IMR-90 (cell line): ENCODE results near the gene WASF3. TPM values are rescaled to one million over a fixed set of nuclear protein-coding genes. Genes with fewer than 3 reads are reported as not detected.

ENCODE experiments used
- ATAC-seq: fragments of 200-7000 bp; cut with Tn5 transposase; 2 replicates; pipeline ENCODE4 v1.9.1; 2020; ENCODE audit warnings: low read depth, mild to moderate bottlenecking, moderate library complexity
- BruUV-seq: library from RNA; stranded (reverse); fragments of 400-500 nt; replicated peaks from 2 replicates; lab custom pipeline; 2021; lab: Mats Ljungman, UMichigan
- CTCF ChIA-PET: fragments of 300-600 bp; formaldehyde crosslinking; extraction: SDS; loops from one replicate; lab custom pipeline; 2021; ENCODE audit warnings: antibody characterized with exemption; lab: Yijun Ruan, JAX
- POLR2A ChIA-PET: fragments of 300-600 bp; sonication (Branson Sonifier 250); formaldehyde crosslinking; loops from one replicate; lab custom pipeline; 2022; ENCODE audit warnings: antibody characterized with exemption; ENCODE audit not compliant: unreplicated experiment; lab: Charles Lee
- DNase-seq: peaks from one replicate; pipeline ENCODE4 v3.0.0; 2013
- H2AFZ ChIP-seq: replicated peaks from 2 replicates; pipeline ENCODE3; 2013; ENCODE audit warnings: low read length, mild to moderate bottlenecking; ENCODE audit not compliant: poor library complexity
- H2AK5ac ChIP-seq: 2 replicates; pipeline ENCODE4 v1.6.1; 2013; ENCODE audit warnings: low read depth, low read length, inconsistent platforms
- H2AK9ac ChIP-seq: replicated peaks from 2 replicates; pipeline ENCODE3; 2013; ENCODE audit warnings: mild to moderate bottlenecking, low read depth, low read length, moderate library complexity; ENCODE audit not compliant: poor library complexity
- H2BK120ac ChIP-seq: 2 replicates; pipeline ENCODE4 v1.6.1; 2013; ENCODE audit warnings: low read depth, low read length, inconsistent platforms
- H2BK15ac ChIP-seq: 3 replicates; pipeline ENCODE4 v1.6.1; 2013; ENCODE audit warnings: low read depth, low read length, inconsistent platforms
- H2BK20ac ChIP-seq: 2 replicates; pipeline ENCODE4 v1.6.1; 2013; ENCODE audit warnings: low read depth, mild to moderate bottlenecking, inconsistent platforms, low read length, moderate library complexity
- H2BK5ac ChIP-seq: 2 replicates; pipeline ENCODE4 v1.6.1; 2013; ENCODE audit warnings: mild to moderate bottlenecking, low read depth, low read length, inconsistent platforms; ENCODE audit not compliant: poor library complexity, severe bottlenecking
- H3K14ac ChIP-seq: replicated peaks from 2 replicates; pipeline ENCODE4 v1.6.1; 2013; ENCODE audit warnings: low read depth, low read length, inconsistent platforms
- H3K18ac ChIP-seq: 2 replicates; pipeline ENCODE4 v1.6.1; 2013; ENCODE audit warnings: low read depth, low read length, control low read depth
- H3K23ac ChIP-seq: 2 replicates; pipeline ENCODE4 v1.6.1; 2013; ENCODE audit warnings: low read depth, low read length, inconsistent platforms
- H3K27ac ChIP-seq: 2 replicates; pipeline ENCODE4 v1.5.1; 2013; ENCODE audit warnings: mild to moderate bottlenecking, control low read depth, low read length; ENCODE audit not compliant: insufficient read depth
- H3K27me3 ChIP-seq: 2 replicates; pipeline ENCODE4 v1.6.1; 2013; ENCODE audit warnings: low read length; ENCODE audit not compliant: control insufficient read depth, insufficient read depth
- H3K36me3 ChIP-seq: 2 replicates; pipeline ENCODE4 v1.6.1; 2013; ENCODE audit warnings: low read length, mixed read lengths; ENCODE audit not compliant: control insufficient read depth, insufficient read depth
- H3K4ac ChIP-seq: 2 replicates; pipeline ENCODE4 v1.6.1; 2013; ENCODE audit warnings: low read depth, low read length, inconsistent platforms
- H3K4me1 ChIP-seq: 2 replicates; pipeline ENCODE4 v1.6.1; 2013; ENCODE audit warnings: low read length, mixed read lengths; ENCODE audit not compliant: control insufficient read depth, insufficient read depth
- H3K4me2 ChIP-seq: 2 replicates; pipeline ENCODE4 v1.6.1; 2013; ENCODE audit warnings: low read depth, mild to moderate bottlenecking, control low read depth, low read length, moderate library complexity
- H3K4me3 ChIP-seq: 2 replicates; pipeline ENCODE4 v1.5.1; 2013; ENCODE audit warnings: low read depth, mild to moderate bottlenecking, control low read depth, low read length, moderate library complexity; ENCODE audit not compliant: insufficient read depth
- H3K56ac ChIP-seq: 2 replicates; pipeline ENCODE4 v1.6.1; 2013; ENCODE audit warnings: low read length, inconsistent platforms; ENCODE audit not compliant: insufficient read depth; ENCODE audit errors: extremely low read depth
- H3K79me1 ChIP-seq, 2 experiments: 2 replicates each; pipeline ENCODE4 v1.6.1; 2013; ENCODE audit warnings: low read length in 2 of 2, inconsistent platforms in 1 of 2, low read depth in 1 of 2
- H3K9ac ChIP-seq: 2 replicates; pipeline ENCODE4 v1.6.1; 2013; ENCODE audit warnings: low read depth, low read length, control low read depth
- H3K9me1 ChIP-seq: 2 replicates; pipeline ENCODE4 v1.6.1; 2013; ENCODE audit warnings: low read length, inconsistent platforms; ENCODE audit not compliant: insufficient read depth
- H3K9me3 ChIP-seq: 2 replicates; pipeline ENCODE4 v1.6.1; 2013; ENCODE audit warnings: low read length; ENCODE audit not compliant: control insufficient read depth, insufficient read depth
- H4K20me1 ChIP-seq: 2 replicates; pipeline ENCODE4 v1.6.1; 2013; ENCODE audit warnings: low read length, inconsistent platforms; ENCODE audit not compliant: insufficient read depth
- H4K5ac ChIP-seq: 2 replicates; pipeline ENCODE4 v1.6.1; 2013; ENCODE audit warnings: mild to moderate bottlenecking, low read depth, low read length, control low read depth
- H4K8ac ChIP-seq, 2 experiments: 2 replicates each; pipeline ENCODE4 v1.6.1; 2013; ENCODE audit warnings: low read depth in 2 of 2, low read length in 2 of 2, control low read depth in 1 of 2, inconsistent platforms in 1 of 2
- H4K91ac ChIP-seq: 2 replicates; pipeline ENCODE4 v1.6.1; 2013; ENCODE audit warnings: low read depth, low read length, inconsistent platforms; ENCODE audit not compliant: insufficient read depth
- BHLHE40 ChIP-seq: fragments of 150-350 bp; IDR thresholded peaks from 2 replicates; pipeline ENCODE4 v1.6.1; 2016; ENCODE audit warnings: mild to moderate bottlenecking, low read depth, low read length
- CEBPB ChIP-seq: IDR thresholded peaks from 2 replicates; pipeline ENCODE4 v1.6.1; 2012; ENCODE audit warnings: low read depth, low read length, improper control_type of control experiment
- CHD1 ChIP-seq: IDR thresholded peaks from 2 replicates; pipeline ENCODE4 v1.6.1; 2012; ENCODE audit warnings: low read depth, low read length, improper control_type of control experiment
- CTCF ChIP-seq: conservative IDR thresholded peaks from 2 replicates; pipeline ENCODE4 v1.5.1; 2012; ENCODE audit warnings: mild to moderate bottlenecking, low read depth, low read length, improper control_type of control experiment
- ELK1 ChIP-seq: fragments of 150-350 bp; IDR thresholded peaks from 2 replicates; pipeline ENCODE4 v1.6.1; 2016; ENCODE audit warnings: low read depth, mild to moderate bottlenecking, low read length, moderate library complexity, borderline replicate concordance
- FOS ChIP-seq: fragments of 150-350 bp; IDR thresholded peaks from 2 replicates; pipeline ENCODE4 v1.6.1; 2016; ENCODE audit warnings: low read depth, low read length
- MAZ ChIP-seq: IDR thresholded peaks from 2 replicates; pipeline ENCODE4 v1.6.1; 2012; ENCODE audit warnings: low read depth, mild to moderate bottlenecking, low read length, improper control_type of control experiment, moderate library complexity, borderline replicate concordance
- MXI1 ChIP-seq: IDR thresholded peaks from 2 replicates; pipeline ENCODE4 v1.6.1; 2012; ENCODE audit warnings: low read depth, mild to moderate bottlenecking, low read length, moderate library complexity, borderline replicate concordance
- POLR2A ChIP-seq: IDR thresholded peaks from 2 replicates; pipeline ENCODE4 v1.6.1; 2012; ENCODE audit warnings: mild to moderate bottlenecking, low read depth, low read length
- RAD21 ChIP-seq: IDR thresholded peaks from 2 replicates; pipeline ENCODE4 v1.6.1; 2012; ENCODE audit warnings: low read length, improper control_type of control experiment
- RCOR1 ChIP-seq: IDR thresholded peaks from 2 replicates; pipeline ENCODE4 v1.6.1; 2012; ENCODE audit warnings: mild to moderate bottlenecking, low read length, improper control_type of control experiment; ENCODE audit not compliant: insufficient replicate concordance
- RFX5 ChIP-seq: IDR thresholded peaks from 2 replicates; pipeline ENCODE4 v1.8.0; 2012; ENCODE audit warnings: low read depth, mild to moderate bottlenecking, low read length, moderate library complexity
- SMC3 ChIP-seq: fragments of 150-350 bp; IDR thresholded peaks from 2 replicates; pipeline ENCODE4 v1.6.1; 2016; ENCODE audit warnings: low read depth, mild to moderate bottlenecking, antibody characterized with exemption, low read length, moderate library complexity
- USF2 ChIP-seq: fragments of 150-350 bp; IDR thresholded peaks from 2 replicates; pipeline ENCODE4 v1.6.1; 2017; ENCODE audit warnings: mild to moderate bottlenecking, antibody characterized with exemption, low read length, low read depth
- WGBS, 2 experiments: methylation state at CpG; one replicate each; pipeline versions ENCODE4 v1.1.5 to v1.1.7; 2013; ENCODE audit warnings: missing lambda C conversion rate in 2 of 2; ENCODE audit not compliant: insufficient read length in 1 of 2; ENCODE audit errors: extremely low coverage in 2 of 2; 5-methylcytosine and 5-hydroxymethylcytosine counted together
- dilution Hi-C: fragments of 300-500 bp; cut with HindIII; formaldehyde crosslinking; loops from one replicate; pipeline ENCODE4 v1.14.3; 2018; ENCODE audit warnings: low sequenced_read_pairs; ENCODE audit not compliant: unreplicated experiment
- in situ Hi-C: fragments of 300-500 bp; cut with MboI; formaldehyde crosslinking; loops from 3 replicates; pipeline ENCODE4 v1.14.3; 2019; ENCODE audit warnings: low sequenced_read_pairs, inconsistent platforms, mixed read lengths
- intact Hi-C: fragments of 100-400 bp; cut with micrococcal nuclease; formaldehyde crosslinking; loops from 2 replicates; pipeline ENCODE4 v1.10.0; 2022
- polyA plus RNA-seq, 3 experiments: library from polyadenylated mRNA; depleted of rRNA; stranded (reverse); fragments of >200 nt; gene quantifications; 2 replicates each; pipeline ENCODE4 v1.2.3, GENCODE V29; 2012; ENCODE audit warnings: low replicate concordance in 1 of 3
- total RNA-seq: library from RNA; depleted of rRNA; stranded (reverse); fragments of >200 nt; gene quantifications from 2 replicates; pipeline ENCODE4 v1.2.3, GENCODE V29; 2012

WASF3 gene
- total and polyA plus RNA-seq, 2 of the 4 experiments (the other 2 are of a cell fraction) = 4.3 to 11.4 TPM

- Histone ChIP-seq H3K4me3 (no peak overlapping the region), H3K4me2 (peak overlapping the region; percentile 11), H2BK15ac (peak overlapping the region; percentile 55; the same call in 1 of the 3 replicates), H3K27ac (peak overlapping the region; percentile 97), H3K4ac (peak overlapping the region; percentile 86; the same call in 1 of the 2 replicates), H3K36me3 (peaks cover 31% of the 10 kb centered on the region), H2BK20ac (peak overlapping the region; percentile 57), H2BK5ac (peak overlapping the region; percentile 90), H3K4me1 (peaks cover 13% of the 10 kb centered on the region), H4K8ac (peak overlapping the region; percentile 71 to 80), H3K18ac (peak overlapping the region; percentile 80), H3K9me1 (peaks cover 10% of the 10 kb centered on the region; the same call in 1 of the 2 replicates), H2AK9ac (no peak overlapping the region), H3K56ac (peak overlapping the region; percentile 16; the same call in 1 of the 2 replicates), H3K23ac (peak overlapping the region; percentile 36; the same call in 1 of the 2 replicates), H2BK120ac (peak overlapping the region; percentile 76; the same call in 1 of the 2 replicates), H3K9me3 (no peaks in the 10 kb centered on the region), H2AFZ (peak overlapping the region; percentile 60), H4K5ac (peak overlapping the region; percentile 78), H3K27me3 (no peaks in the 10 kb centered on the region), H4K91ac (peak overlapping the region; percentile 65; the same call in 1 of the 2 replicates), H3K14ac (peak overlapping the region; percentile 75), H2AK5ac (peak overlapping the region; percentile 36; the same call in 1 of the 2 replicates), H4K20me1 (no peaks in the 10 kb centered on the region), H3K9ac (peak overlapping the region; percentile 62), H3K79me1 (peaks cover 3 to 8% of the 10 kb centered on the region in 2 experiments; a peak in 3 of 4 replicates)
- dilution Hi-C loops (no loop called here), in situ Hi-C loops (no loop called here), intact Hi-C loops (loop anchor here (5.0 kb wide), 1 partner anchor 122 kb away; the partner anchor contains the start of gene WASF3)
- peak; percentile 91 for ATAC-seq
- ChIA-PET POLR2A (no interaction called here), CTCF (interaction anchor here (1.3 kb wide), 1 partner anchor 16 kb away, joined by 4 read pairs; no protein-coding TSS in a partner anchor)
- peak; percentile 81 for DNase-seq
- BruUV-seq = no TSS peak
- WGBS, 2 experiments = 60% methylated on average over 1 of the region's 5 CpGs; no CpG with 5 or more reads in 1 of the 2 experiments
- TF ChIP-seq MAZ (no peak), USF2 (no peak), RFX5 (no peak), SMC3 (no peak), POLR2A (no peak), ELK1 (no peak), RAD21 (no peak), MXI1 (no peak), CHD1 (no peak), CTCF (no peak), BHLHE40 (no peak), RCOR1 (no peak), CEBPB (no peak), FOS (no peak)
Measured at GRCh38 chr13:26679411-26680122, 122.1 kb downstream of the WASF3 start.
